Ovary (tissue), 9 donors: ENCODE measurements around the gene ZNF576. TPM values are rescaled to one million over a fixed set of nuclear protein-coding genes. Genes with fewer than 3 reads are reported as not detected.

Experiments
- DNase-seq, 5 donors: peaks; one replicate each; pipeline ENCODE4 v3.0.0-alpha.2; 2019 to 2020
- H3K27ac ChIP-seq, 2 donors: fragments of 200-600 bp; one replicate each; pipeline versions ENCODE4 v1.5.1 to v1.8.0; 2019 to 2022
- H3K27me3 ChIP-seq: fragments of 200-600 bp; one replicate; pipeline ENCODE4 v1.8.0; 2022
- H3K36me3 ChIP-seq: fragments of 200-600 bp; sonication (generic); one replicate; pipeline ENCODE4 v1.5.1; 2019
- H3K4me1 ChIP-seq: one replicate; pipeline ENCODE4 v1.8.1; 2013; ENCODE audit warnings: mild to moderate bottlenecking, moderate library complexity; ENCODE audit not compliant: insufficient read depth
- H3K4me3 ChIP-seq: fragments of 200-600 bp; sonication (generic); one replicate; pipeline ENCODE4 v1.5.1; 2017
- H3K9me3 ChIP-seq, 2 donors: fragments of 200-600 bp in 1 of 2; sonication (generic) in 1 of 2; one replicate each; pipeline versions ENCODE4 v1.5.1 to v1.8.1; 2013 to 2019; ENCODE audit warnings: mild to moderate bottlenecking in 1 of 2, moderate library complexity in 1 of 2
- EP300 ChIP-seq: sonication (generic); formaldehyde crosslinking; IDR thresholded peaks from one replicate; pipeline ENCODE4 v1.6.1; 2017; ENCODE audit warnings: antibody characterized with exemption
- POLR2A ChIP-seq: fragments of 450-650 bp; IDR thresholded peaks from one replicate; pipeline ENCODE4 v1.6.1; 2017; ENCODE audit warnings: antibody characterized with exemption, mild to moderate bottlenecking, moderate library complexity
- WGBS, 3 donors: extraction: QIAGEN DNeasy Blood & Tissue Kit in 1 of 3; methylation state at CpG; one replicate each; pipeline versions ENCODE4 v1.1.5 to v1.1.7; 2013 to 2017; 5-methylcytosine and 5-hydroxymethylcytosine counted together
- intact Hi-C, 4 donors: fragments of 100-400 bp; cut with DNase I; formaldehyde crosslinking; loops; one replicate each; pipeline versions ENCODE4 v1.11.0 to v1.15.1; 2022 to 2023
- polyA plus RNA-seq, 2 donors: library from polyadenylated mRNA; stranded (reverse); fragments of 200-250 nt in 1 of 2; fragments of 350-450 nt in 1 of 2; fragmentation: Illumina TruSeq in 1 of 2; extraction: RNeasy Lipid Tissue Mini Kit (QIAGEN cat#74804) in 1 of 2; gene quantifications; one replicate each; pipeline ENCODE4 v1.2.3, GENCODE V29; 2013 to 2014
- total RNA-seq, 7 donors: library from RNA; depleted of rRNA in 2 of 7; stranded (reverse); fragments of >200 nt in 2 of 7; fragmentation: NEBNext Ultra II Directional in 3 of 7; extraction: Animal tissue kit (Norgen Biotek cat#: 25700) in 3 of 7; gene quantifications; one replicate each; pipeline versions ENCODE4 v1.1.0 to v1.2.4, GENCODE V29; 2016 to 2023
- TF ChIP-seq, protein P1 (sequence below), 3 donors: fragments of 450-650 bp in 2 of 3; fragments of 200-600 bp in 1 of 3; IDR thresholded peaks; one replicate each; pipeline versions ENCODE4 v1.5.1 to v1.8.0; 2016 to 2022; ENCODE audit warnings: antibody characterized with exemption in 3 of 3, mild to moderate bottlenecking in 1 of 3
- donor health status: DM: no; HTN: no; CAD: no; lungs with moderate emphysema.
- donor health status: DM: no; HTN: no; CAD: no.
- donor health status: Bipolar disorder and iron deficiency.
- donor health status: DM: yes; HTN: yes; CAD: no.
- donor health status: DM: no; HTN: no; CAD: no.
- donor health status: DM: yes; HTN: yes; CAD: no.

The ZNF576 gene
- total and polyA plus RNA-seq, 9 donors, result 8.6 to 22.4 (median 16.6) TPM

DNA sequence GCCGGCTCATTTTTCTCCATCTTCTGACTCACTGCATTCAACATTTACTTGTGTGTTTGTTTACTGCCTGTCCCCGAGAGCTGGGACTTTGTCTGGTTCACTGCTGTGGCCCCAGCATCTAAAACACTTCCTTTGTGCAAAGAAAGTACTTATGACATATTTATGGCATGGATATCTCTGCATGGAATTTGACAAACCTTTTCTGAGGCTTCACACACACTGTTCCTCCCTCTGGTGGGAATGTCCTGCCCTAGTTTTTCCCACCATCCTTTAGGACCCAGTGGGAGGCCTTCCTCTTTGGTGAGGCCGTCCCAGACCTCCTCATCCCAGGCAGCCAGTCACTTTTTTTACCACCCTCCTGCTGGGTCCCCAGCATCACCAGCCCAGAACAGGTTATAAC, 14.1 kb downstream of the ZNF576 start:
- Histone ChIP-seq H3K9me3 (no peaks in the 10 kb centered on the region), H3K36me3 (no peaks in the 10 kb centered on the region), H3K27ac (no peak overlapping the region), H3K4me1 (no peaks in the 10 kb centered on the region), H3K27me3 (no peaks in the 10 kb centered on the region), H3K4me3 (no peak overlapping the region)
- WGBS, 3 donors, result 60 to 73% (median 69%) methylated on average over 3 of the region's 3 CpGs
- TF ChIP-seq, protein P1, sequence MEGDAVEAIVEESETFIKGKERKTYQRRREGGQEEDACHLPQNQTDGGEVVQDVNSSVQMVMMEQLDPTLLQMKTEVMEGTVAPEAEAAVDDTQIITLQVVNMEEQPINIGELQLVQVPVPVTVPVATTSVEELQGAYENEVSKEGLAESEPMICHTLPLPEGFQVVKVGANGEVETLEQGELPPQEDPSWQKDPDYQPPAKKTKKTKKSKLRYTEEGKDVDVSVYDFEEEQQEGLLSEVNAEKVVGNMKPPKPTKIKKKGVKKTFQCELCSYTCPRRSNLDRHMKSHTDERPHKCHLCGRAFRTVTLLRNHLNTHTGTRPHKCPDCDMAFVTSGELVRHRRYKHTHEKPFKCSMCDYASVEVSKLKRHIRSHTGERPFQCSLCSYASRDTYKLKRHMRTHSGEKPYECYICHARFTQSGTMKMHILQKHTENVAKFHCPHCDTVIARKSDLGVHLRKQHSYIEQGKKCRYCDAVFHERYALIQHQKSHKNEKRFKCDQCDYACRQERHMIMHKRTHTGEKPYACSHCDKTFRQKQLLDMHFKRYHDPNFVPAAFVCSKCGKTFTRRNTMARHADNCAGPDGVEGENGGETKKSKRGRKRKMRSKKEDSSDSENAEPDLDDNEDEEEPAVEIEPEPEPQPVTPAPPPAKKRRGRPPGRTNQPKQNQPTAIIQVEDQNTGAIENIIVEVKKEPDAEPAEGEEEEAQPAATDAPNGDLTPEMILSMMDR (IDR thresholded peaks at IDR 0.05), result no peak
- no peak for TF ChIP-seq EP300
- TF ChIP-seq POLR2A, result no peak
- intact Hi-C loops, result no loop called here
- no peak for DNase-seq

DNA sequence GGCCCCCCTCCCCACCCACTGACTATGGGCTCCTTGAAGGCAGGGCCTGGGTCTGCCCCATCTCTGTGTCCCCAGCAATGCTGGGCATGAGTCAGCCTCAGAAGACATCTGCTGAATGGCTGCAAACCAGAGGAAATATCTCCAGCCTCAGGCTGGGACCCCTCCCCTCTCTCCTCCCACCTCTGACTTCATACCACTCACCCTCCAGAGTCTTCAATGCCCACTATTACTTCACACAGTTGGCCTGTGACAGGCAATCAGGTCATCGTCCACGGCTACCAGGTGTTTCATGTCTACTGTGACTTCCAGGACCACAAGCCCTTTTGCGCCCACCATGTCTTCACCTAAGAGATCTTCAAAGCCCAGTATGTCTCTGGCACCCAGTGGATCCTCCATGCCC, 15.4 kb downstream of the ZNF576 start, which contains the start of gene SRRM5:
SRRM5 (plus strand) TSS at position 301 of the 400 bp plus-strand sequence; CDS start at position 335, 34 bp downstream.
- no peak within 1 kb of the TSS for H3K27ac ChIP-seq
- TF ChIP-seq POLR2A (no peak), EP300 (no peak)
- TF ChIP-seq, protein P1 (IDR thresholded peaks at IDR 0.05), result no peak
- H3K4me3 ChIP-seq, result no peak within 1 kb of the TSS
- intact Hi-C loops, result no loop called here
- H3K9me3 ChIP-seq, result no peaks in the 10 kb centered on the region
- no peak for DNase-seq
- H3K27me3 ChIP-seq, result no peaks in the 10 kb centered on the region
- WGBS, 3 donors, result 75 to 84% (median 84%) methylated on average over 3 of the region's 3 CpGs
- no peaks in the 10 kb centered on the region for H3K4me1 ChIP-seq
- no peaks in the 10 kb centered on the region for H3K36me3 ChIP-seq

DNA sequence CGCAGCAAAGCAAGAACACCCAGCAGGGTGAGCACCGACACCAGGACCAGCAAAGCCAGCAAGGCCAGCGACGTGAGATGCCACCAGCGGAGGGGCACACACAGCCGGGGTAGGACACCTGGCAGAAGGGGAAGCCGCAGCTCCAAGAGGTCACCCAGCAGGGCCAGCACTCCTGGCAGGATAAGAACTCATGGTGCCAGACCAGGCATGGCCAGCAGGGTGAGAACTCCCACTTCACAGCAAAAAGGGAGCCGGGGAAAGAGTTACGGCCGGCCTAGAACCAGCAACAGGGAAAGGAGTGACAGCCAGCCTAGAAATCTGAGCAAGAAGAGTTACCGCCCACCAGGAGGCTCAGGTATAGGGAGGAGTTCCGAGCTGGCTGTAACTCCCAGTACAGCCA, 16.0 kb downstream of the ZNF576 start:
- no peak for DNase-seq
- intact Hi-C loops, result no loop called here
- Histone ChIP-seq H3K4me1 (no peaks in the 10 kb centered on the region), H3K4me3 (no peak overlapping the region), H3K27ac (no peak overlapping the region), H3K9me3 (no peaks in the 10 kb centered on the region), H3K36me3 (no peaks in the 10 kb centered on the region), H3K27me3 (no peaks in the 10 kb centered on the region)
- 92 to 97% (median 93%) methylated on average over 12 of the region's 12 CpGs for WGBS, 3 donors
- no peak for TF ChIP-seq EP300
- TF ChIP-seq, protein P1 (IDR thresholded peaks at IDR 0.05), result no peak
- no peak for TF ChIP-seq POLR2A

DNA sequence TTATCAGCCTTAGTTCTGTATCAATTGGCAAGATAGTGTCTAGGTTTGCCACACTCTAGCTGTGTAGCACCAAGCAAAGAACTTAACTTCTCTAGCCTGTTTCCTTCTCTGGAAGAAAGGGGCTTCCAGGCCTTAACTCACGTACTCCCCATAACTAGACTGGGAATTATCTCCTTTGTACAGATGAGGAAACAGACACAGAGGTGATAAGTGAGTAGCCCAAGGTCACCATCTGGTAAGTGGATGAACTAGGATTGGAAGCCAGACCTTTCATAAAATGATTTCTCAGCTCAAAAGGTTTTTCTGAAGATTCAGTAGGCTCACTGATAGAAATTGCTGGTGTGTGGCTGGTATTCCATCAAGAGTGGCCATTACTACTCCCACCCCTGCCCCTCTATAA, 19.9 kb downstream of the ZNF576 start:
- Histone ChIP-seq H3K9me3 (no peaks in the 10 kb centered on the region), H3K36me3 (no peaks in the 10 kb centered on the region), H3K4me3 (no peak overlapping the region), H3K27ac (no peak overlapping the region), H3K4me1 (peaks cover 5% of the 10 kb centered on the region), H3K27me3 (no peaks in the 10 kb centered on the region)
- intact Hi-C loops, result no loop called here
- DNase-seq, result no peak
- TF ChIP-seq POLR2A, result no peak
- TF ChIP-seq EP300, result no peak
- TF ChIP-seq, protein P1 (IDR thresholded peaks at IDR 0.05), result no peak
- WGBS, 3 donors, result 20 to 40% (median 38%) methylated on average over 1 of the region's 1 CpG

DNA sequence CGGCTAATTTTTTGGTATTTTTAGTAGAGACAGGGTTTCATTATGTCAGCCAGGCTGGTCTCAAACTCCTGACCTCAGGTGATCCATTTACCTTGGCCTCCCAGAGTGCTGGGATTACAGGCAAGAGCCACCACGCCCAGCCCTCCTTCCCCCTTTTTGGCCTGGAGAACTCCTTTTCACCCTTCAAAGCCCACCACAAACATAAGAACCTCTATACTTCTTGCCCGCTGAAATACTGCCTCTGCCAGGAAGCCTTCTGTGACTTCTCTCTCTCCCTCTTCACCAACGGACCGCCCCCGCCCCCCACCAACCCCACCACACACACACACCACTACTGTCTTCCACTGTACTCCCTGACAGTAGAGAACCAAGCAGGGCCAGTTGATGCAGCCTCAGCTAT, 20.6 kb downstream of the ZNF576 start:
- Histone ChIP-seq H3K4me3 (no peak overlapping the region), H3K4me1 (peaks cover 5% of the 10 kb centered on the region), H3K36me3 (no peaks in the 10 kb centered on the region), H3K9me3 (no peaks in the 10 kb centered on the region), H3K27me3 (no peaks in the 10 kb centered on the region), H3K27ac (no peak overlapping the region)
- 88 to 90% (median 88%) methylated on average over 6 of the region's 6 CpGs for WGBS, 3 donors
- no peak for DNase-seq
- TF ChIP-seq EP300, result no peak
- no peak for TF ChIP-seq POLR2A
- TF ChIP-seq, protein P1 (IDR thresholded peaks at IDR 0.05), result no peak
- intact Hi-C loops, result no loop called here
